ENCODE results near the gene C22orf23.
A peak's percentile ranks its signal among the peaks of the same experiment; 100 is the strongest.
"Not testable (repeated sequence)": the region's sequence is repeated elsewhere in the genome, so short reads cannot be mapped to it uniquely, and the experiment has no call there.

Gene C22orf23

GRCh38 chr22:37951305-37951704 is 2.1 kb downstream of the C22orf23 start:
- peaks cover 18% of the 10 kb centered on the region for H3K27me3 Mint-ChIP-seq
- H3K27ac Mint-ChIP-seq = no peak overlapping the region
- H3K4me1 Mint-ChIP-seq (ENCODE audit: low read depth) = peaks cover 19% of the 10 kb centered on the region
- H3K9me3 Mint-ChIP-seq = no peaks in the 10 kb centered on the region
- DNase-seq = no peak
- H3K36me3 Mint-ChIP-seq (ENCODE audit: low read depth) = peaks cover 13% of the 10 kb centered on the region
- H3K4me3 Mint-ChIP-seq = no peak overlapping the region

- not testable (repeated sequence) for DNase-seq; H3K4me1 Mint-ChIP-seq (ENCODE audit: low read depth); H3K4me3 Mint-ChIP-seq; H3K27me3 Mint-ChIP-seq; H3K36me3 Mint-ChIP-seq (ENCODE audit: low read depth); H3K27ac Mint-ChIP-seq; H3K9me3 Mint-ChIP-seq
These were observed 6.1 kb downstream of the C22orf23 start for GRCh38 chr22:37947142-37947795.

GRCh38 chr22:37944423-37944822 is 9.0 kb downstream of the C22orf23 start:
- not testable (repeated sequence) for H3K9me3 Mint-ChIP-seq; H3K27ac Mint-ChIP-seq; H3K4me3 Mint-ChIP-seq; DNase-seq; H3K4me1 Mint-ChIP-seq (ENCODE audit: low read depth); H3K27me3 Mint-ChIP-seq
- peaks cover 16% of the 10 kb centered on the region for H3K36me3 Mint-ChIP-seq (ENCODE audit: low read depth)

- Mint-ChIP-seq H3K27me3 (no peaks in the 10 kb centered on the region), H3K4me1 (ENCODE audit: low read depth) (no peaks in the 10 kb centered on the region), H3K4me3 (no peak overlapping the region)
These were observed 9.6 kb downstream of the C22orf23 start for GRCh38 chr22:37943825-37944198.

GRCh38 chr22:37943136-37943824 is 10.1 kb downstream of the C22orf23 start:
- peak overlapping the region; percentile 4 for H3K27ac Mint-ChIP-seq
- DNase-seq = no peak
- H3K27me3 Mint-ChIP-seq = no peaks in the 10 kb centered on the region
- H3K4me3 Mint-ChIP-seq = no peak overlapping the region
- H3K4me1 Mint-ChIP-seq (ENCODE audit: low read depth) = no peaks in the 10 kb centered on the region
- H3K36me3 Mint-ChIP-seq (ENCODE audit: low read depth) = peaks cover 20% of the 10 kb centered on the region
- no peaks in the 10 kb centered on the region for H3K9me3 Mint-ChIP-seq

More at GRCh38 chr22:37943825-37944198, 9.6 kb downstream of the C22orf23 start:
- Mint-ChIP-seq H3K36me3 (ENCODE audit: low read depth) (peaks cover 20% of the 10 kb centered on the region), H3K27ac (no peak overlapping the region), H3K9me3 (no peaks in the 10 kb centered on the region)
- no peak for DNase-seq

DNA sequence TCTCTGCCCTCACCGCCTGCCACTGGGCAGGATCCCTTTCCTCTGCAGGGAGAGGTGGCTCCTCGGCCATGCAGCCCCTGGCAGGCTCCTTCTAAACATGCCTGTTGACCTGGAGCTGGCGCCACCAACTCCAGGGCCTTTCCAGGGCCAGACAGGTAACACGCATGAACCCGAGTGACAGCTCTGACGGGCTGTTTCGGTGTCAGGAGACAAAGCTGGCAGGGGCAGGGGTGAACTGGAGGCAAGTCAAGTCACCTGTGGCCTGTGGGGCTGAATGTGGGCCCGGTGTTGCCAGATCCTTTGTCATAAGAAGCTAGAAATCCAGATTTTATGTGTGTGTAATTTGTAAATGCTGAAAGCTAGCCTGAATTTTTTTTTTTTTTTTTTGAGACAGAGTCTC is 11.3 kb downstream of the C22orf23 start:
- DNase-seq = no peak
- Mint-ChIP-seq H3K36me3 (ENCODE audit: low read depth) (peaks cover 27% of the 10 kb centered on the region), H3K9me3 (no peaks in the 10 kb centered on the region), H3K4me3 (no peak overlapping the region), H3K27ac (no peak overlapping the region), H3K4me1 (ENCODE audit: low read depth) (no peaks in the 10 kb centered on the region), H3K27me3 (no peaks in the 10 kb centered on the region)

GRCh38 chr22:37940698-37941376 is 12.6 kb downstream of the C22orf23 start:
- no peaks in the 10 kb centered on the region for H3K27me3 Mint-ChIP-seq
- H3K4me3 Mint-ChIP-seq = no peak overlapping the region
- no peaks in the 10 kb centered on the region for H3K4me1 Mint-ChIP-seq (ENCODE audit: low read depth)
- DNase-seq = no peak
- H3K36me3 Mint-ChIP-seq (ENCODE audit: low read depth) = peaks cover 32% of the 10 kb centered on the region
- no peaks in the 10 kb centered on the region for H3K9me3 Mint-ChIP-seq
- H3K27ac Mint-ChIP-seq = no peak overlapping the region

DNA sequence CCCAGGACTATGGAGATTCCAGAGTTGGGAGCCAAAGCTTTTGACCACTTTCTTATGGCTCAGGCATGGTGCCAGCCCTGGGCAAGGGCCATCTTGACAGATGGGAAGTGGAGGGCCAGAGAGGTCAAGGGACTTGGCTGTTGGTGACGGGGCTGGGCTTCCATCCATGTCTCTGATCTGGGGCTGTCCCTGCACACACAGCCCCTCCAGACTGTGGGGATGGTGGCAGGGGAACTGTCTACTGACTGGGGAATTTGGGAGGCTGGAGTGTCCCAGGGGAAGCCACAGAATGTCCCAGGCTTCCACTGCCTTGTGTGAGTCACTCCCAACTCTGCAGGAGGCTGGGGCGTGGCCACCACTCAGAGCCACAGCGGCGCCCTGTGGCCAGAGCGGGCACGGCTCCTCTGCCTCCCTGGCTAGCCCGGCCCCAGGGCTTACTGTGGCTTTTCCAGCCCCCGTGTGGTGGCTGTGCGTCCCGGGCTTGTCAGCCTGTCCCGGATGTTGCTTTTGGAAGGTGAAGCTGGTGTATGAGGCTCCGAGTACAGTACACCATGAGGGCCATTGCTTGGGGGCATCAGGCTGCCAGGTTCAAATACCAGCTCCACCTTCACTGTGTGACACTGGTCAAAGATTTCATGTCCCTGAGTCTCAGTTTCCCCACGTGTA is 19.6 kb downstream of the C22orf23 start:
- Mint-ChIP-seq H3K9me3 (no peaks in the 10 kb centered on the region), H3K4me1 (ENCODE audit: low read depth) (peaks cover 11% of the 10 kb centered on the region), H3K4me3 (no peak overlapping the region), H3K27me3 (no peaks in the 10 kb centered on the region), H3K36me3 (ENCODE audit: low read depth) (peaks cover 35% of the 10 kb centered on the region), H3K27ac (peak overlapping the region; percentile 56)
- DNase-seq = peak; percentile 89

DNA sequence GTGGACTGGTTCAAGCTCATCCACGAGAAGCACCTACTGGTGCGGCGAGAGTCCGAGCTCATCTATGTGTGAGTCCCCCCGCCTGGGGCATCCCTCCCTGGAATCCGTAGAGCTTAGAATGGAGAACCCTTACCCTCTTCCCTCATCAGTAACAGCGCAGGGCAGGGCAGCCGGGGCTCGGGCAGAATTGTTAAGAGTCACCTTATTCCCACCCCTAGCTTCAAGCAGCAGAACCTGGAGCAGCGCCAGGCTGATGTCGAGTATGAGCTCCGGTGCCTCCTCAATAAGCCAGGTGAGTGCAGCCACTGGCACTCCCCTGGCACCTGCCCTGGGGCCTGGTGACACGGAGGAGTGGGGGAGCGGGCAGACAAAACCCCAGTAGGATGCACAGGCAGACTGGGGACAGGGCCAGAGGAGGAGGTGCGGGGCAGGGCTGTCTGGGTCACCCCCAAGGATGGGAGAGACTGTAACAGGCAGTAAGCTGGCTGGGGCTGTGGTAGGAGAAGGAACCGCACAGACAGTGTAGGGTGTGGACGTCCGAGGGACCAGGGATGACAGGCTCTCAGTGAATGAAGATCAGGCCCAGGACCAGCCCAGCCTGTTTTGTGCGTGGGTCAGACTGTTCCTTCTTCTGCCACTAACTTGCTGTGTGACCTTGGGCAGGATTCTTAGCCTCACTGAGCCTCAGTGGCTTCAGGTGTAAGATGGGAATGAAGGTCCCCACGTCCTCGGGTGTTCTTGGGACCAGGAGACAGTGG is 20.4 kb downstream of the C22orf23 start:
- Mint-ChIP-seq H3K27me3 (no peaks in the 10 kb centered on the region), H3K36me3 (ENCODE audit: low read depth) (peaks cover 42% of the 10 kb centered on the region), H3K27ac (no peak overlapping the region), H3K4me3 (no peak overlapping the region), H3K4me1 (ENCODE audit: low read depth) (peaks cover 11% of the 10 kb centered on the region), H3K9me3 (no peaks in the 10 kb centered on the region)
- DNase-seq = no peak

DNA sequence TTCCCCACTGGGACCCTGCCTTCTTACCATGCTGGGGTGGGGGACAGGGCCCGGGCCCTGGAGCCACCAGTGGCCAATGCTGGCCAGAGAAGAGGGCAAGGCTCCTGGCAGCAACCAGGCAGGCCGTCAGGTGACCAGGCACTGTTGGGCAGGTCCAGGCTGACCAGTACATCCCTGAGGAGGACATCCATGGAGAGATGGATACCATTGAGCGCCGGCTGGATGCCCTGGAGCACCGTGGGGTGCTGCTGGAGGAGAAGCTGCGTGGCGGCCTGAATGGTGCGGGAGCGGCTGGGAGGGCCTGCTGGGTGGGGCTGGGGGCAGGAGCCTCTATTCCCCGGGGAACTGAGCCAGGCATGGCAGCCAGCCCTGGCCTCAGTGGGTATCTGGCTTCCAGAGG is 21.0 kb downstream of the C22orf23 start:
- Mint-ChIP-seq H3K4me1 (ENCODE audit: low read depth) (peaks cover 11% of the 10 kb centered on the region), H3K27ac (no peak overlapping the region), H3K9me3 (no peaks in the 10 kb centered on the region)

GRCh38 chr22:37931893-37932389 is 21.5 kb downstream of the C22orf23 start:
- peaks cover 42% of the 10 kb centered on the region for H3K36me3 Mint-ChIP-seq (ENCODE audit: low read depth)
- H3K4me3 Mint-ChIP-seq = no peak overlapping the region
- no peaks in the 10 kb centered on the region for H3K9me3 Mint-ChIP-seq
- no peak overlapping the region for H3K27ac Mint-ChIP-seq
- no peak for DNase-seq
- no peaks in the 10 kb centered on the region for H3K27me3 Mint-ChIP-seq
- peaks cover 11% of the 10 kb centered on the region for H3K4me1 Mint-ChIP-seq (ENCODE audit: low read depth)

More for the DNA sequence above, 21.0 kb downstream of the C22orf23 start:
- no peak overlapping the region for H3K4me3 Mint-ChIP-seq
- no peak for DNase-seq
- no peaks in the 10 kb centered on the region for H3K27me3 Mint-ChIP-seq
- H3K36me3 Mint-ChIP-seq (ENCODE audit: low read depth) = peaks cover 38% of the 10 kb centered on the region

DNA sequence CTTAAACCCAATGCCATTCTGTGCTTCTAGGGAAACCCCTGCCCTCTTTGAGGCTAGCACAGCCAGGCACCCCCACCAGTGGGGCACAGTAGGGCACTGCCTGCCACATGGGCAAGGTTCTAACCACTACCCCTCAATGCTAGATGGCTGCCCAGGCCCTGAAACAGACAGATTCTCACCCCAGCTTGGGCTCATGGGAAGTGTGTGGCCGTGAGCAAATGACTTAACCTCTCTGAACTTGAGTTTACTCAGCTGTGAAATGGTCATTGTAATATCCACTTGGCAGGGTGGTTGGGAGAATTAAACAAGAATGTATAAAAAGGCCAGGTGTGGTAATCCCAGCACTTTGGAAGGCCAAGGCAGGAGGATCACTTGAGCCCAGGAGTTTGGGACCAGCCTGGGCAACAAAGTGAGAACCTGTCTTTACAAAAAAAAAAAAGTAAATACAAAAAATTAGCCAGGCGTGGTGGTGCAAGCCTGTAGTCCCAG is 22.4 kb downstream of the C22orf23 start:
- Mint-ChIP-seq H3K9me3 (no peaks in the 10 kb centered on the region), H3K4me1 (ENCODE audit: low read depth) (peaks cover 11% of the 10 kb centered on the region), H3K4me3 (no peak overlapping the region), H3K27ac (peak overlapping the region; percentile 50), H3K36me3 (ENCODE audit: low read depth) (peaks cover 44% of the 10 kb centered on the region), H3K27me3 (no peaks in the 10 kb centered on the region)
- no peak for DNase-seq

- no peak overlapping the region for H3K4me3 Mint-ChIP-seq
- peaks cover 11% of the 10 kb centered on the region for H3K4me1 Mint-ChIP-seq (ENCODE audit: low read depth)
- H3K27ac Mint-ChIP-seq = peak overlapping the region; percentile 50
- H3K36me3 Mint-ChIP-seq (ENCODE audit: low read depth) = peaks cover 48% of the 10 kb centered on the region
- H3K9me3 Mint-ChIP-seq = no peaks in the 10 kb centered on the region
- no peak for DNase-seq
- no peaks in the 10 kb centered on the region for H3K27me3 Mint-ChIP-seq
These were observed 23.0 kb downstream of the C22orf23 start for GRCh38 chr22:37930270-37930951.

Data from activated T-cell treated with anti-CD3 and anti-CD28 coated beads, Interleukin-2, amount 50 U/mL, for 24 hours (primary cell).